Natural killer cell treated with Interleukin-12 subunit alpha and Interleukin-12 subunit beta and Interleukin-15 and Interleukin-18, amount 100 ng/mL, for 72 hours (primary cell): ENCODE data around the gene TMEM106C. TPM values are rescaled to one million over a fixed set of nuclear protein-coding genes. Genes with fewer than 3 reads are reported as not detected.

Source experiments
- ATAC-seq, 2 donors: fragments of 150-1000 bp; cut with Tn5 transposase in 1 of 2; sonication (Bioruptor Pico), chemical (Tn5 transposase) in 1 of 2; 2 replicates each; pipeline ENCODE4 v1.10.0; 2021
- DNase-seq: peaks from one replicate; pipeline ENCODE4 v3.0.0; 2022; ENCODE audit warnings: low spot score
- H3K27ac Mint-ChIP-seq, 2 donors: 1 replicate in 1 of 2; 2 replicates in 1 of 2; pipeline ENCODE4 v1.8.0; 2022; ENCODE audit warnings: mixed read lengths in 2 of 2, mild to moderate bottlenecking in 1 of 2, moderate library complexity in 1 of 2
- H3K27me3 Mint-ChIP-seq, 2 donors: 1 replicate in 1 of 2; 2 replicates in 1 of 2; pipeline ENCODE4 v1.8.0; 2022; ENCODE audit warnings: mixed read lengths in 2 of 2
- H3K36me3 Mint-ChIP-seq: one replicate; pipeline ENCODE4 v1.8.0; 2022; ENCODE audit warnings: mixed read lengths
- H3K4me1 Mint-ChIP-seq, 2 donors: 1 replicate in 1 of 2; 2 replicates in 1 of 2; pipeline ENCODE4 v1.8.0; 2022; ENCODE audit warnings: low read depth in 2 of 2, mixed read lengths in 2 of 2, mild to moderate bottlenecking in 1 of 2
- H3K4me3 Mint-ChIP-seq: one replicate; pipeline ENCODE4 v1.8.0; 2022; ENCODE audit warnings: mixed read lengths
- H3K9me3 Mint-ChIP-seq: 2 replicates; pipeline ENCODE4 v1.8.0; 2022; ENCODE audit warnings: mixed read lengths
- total RNA-seq, 2 donors: library from RNA; stranded (reverse); gene quantifications; one replicate each; pipeline ENCODE4 v1.2.3, GENCODE V29; 2022

Gene TMEM106C
- total RNA-seq, 2 donors from 2014 or later = 75.6 to 84.2 TPM

- peaks cover 13 to 16% of the 10 kb centered on the region in 2 donors for H3K4me1 Mint-ChIP-seq
- ATAC-seq (no peak), DNase-seq (peak; percentile 53)
- peaks cover 0 to 17% of the 10 kb centered on the region in 2 donors for H3K27me3 Mint-ChIP-seq
- no peak overlapping the region for H3K27ac Mint-ChIP-seq
- H3K4me3 Mint-ChIP-seq = no peak overlapping the region
- H3K9me3 Mint-ChIP-seq = no peaks in the 10 kb centered on the region
- H3K36me3 Mint-ChIP-seq = no peaks in the 10 kb centered on the region
These were observed 25.0 kb downstream of the TMEM106C start for GRCh38 chr12:47988073-47989022.

- H3K4me1 Mint-ChIP-seq = peaks cover 13 to 16% of the 10 kb centered on the region in 2 donors
- no peaks in the 10 kb centered on the region for H3K9me3 Mint-ChIP-seq
- ATAC-seq (no peak), DNase-seq (no peak)
- H3K27me3 Mint-ChIP-seq = peaks cover 0 to 21% of the 10 kb centered on the region in 2 donors
- no peak overlapping the region for H3K27ac Mint-ChIP-seq
- no peak overlapping the region for H3K4me3 Mint-ChIP-seq
- H3K36me3 Mint-ChIP-seq = no peaks in the 10 kb centered on the region
These were observed 25.6 kb downstream of the TMEM106C start for GRCh38 chr12:47989023-47989417.

GRCh38 chr12:47989666-47990065 is 26.3 kb downstream of the TMEM106C start:
- ATAC-seq (no peak), DNase-seq (no peak)
- Mint-ChIP-seq H3K27me3 (peaks cover 4 to 24% of the 10 kb centered on the region in 2 donors), H3K4me3 (peak overlapping the region; percentile 10), H3K27ac (peak overlapping the region; percentile 33 to 39), H3K9me3 (no peaks in the 10 kb centered on the region), H3K36me3 (no peaks in the 10 kb centered on the region), H3K4me1 (peaks cover 13 to 16% of the 10 kb centered on the region in 2 donors)

GRCh38 chr12:47990351-47991105 is 27.1 kb downstream of the TMEM106C start:
- ATAC-seq (peak; percentile 84 to 90), DNase-seq (peak; percentile 67)
- no peak overlapping the region for H3K4me3 Mint-ChIP-seq
- peak overlapping the region; percentile 33 to 39 for H3K27ac Mint-ChIP-seq
- H3K27me3 Mint-ChIP-seq = peaks cover 12 to 30% of the 10 kb centered on the region in 2 donors
- H3K4me1 Mint-ChIP-seq = peaks cover 13 to 16% of the 10 kb centered on the region in 2 donors
- H3K36me3 Mint-ChIP-seq = no peaks in the 10 kb centered on the region
- H3K9me3 Mint-ChIP-seq = no peaks in the 10 kb centered on the region

- no peaks in the 10 kb centered on the region for H3K9me3 Mint-ChIP-seq
- peaks cover 13 to 16% of the 10 kb centered on the region in 2 donors for H3K4me1 Mint-ChIP-seq
- peak; percentile 49 for DNase-seq
- ATAC-seq = no peak
- H3K27me3 Mint-ChIP-seq = peaks cover 16 to 30% of the 10 kb centered on the region in 2 donors
- no peak overlapping the region for H3K27ac Mint-ChIP-seq
- no peaks in the 10 kb centered on the region for H3K36me3 Mint-ChIP-seq
- no peak overlapping the region for H3K4me3 Mint-ChIP-seq
These were observed 28.0 kb downstream of the TMEM106C start for GRCh38 chr12:47991106-47992061.

GRCh38 chr12:47992776-47993175 is 29.4 kb downstream of the TMEM106C start:
- DNase-seq (peak; percentile 29), ATAC-seq (no peak)
- peaks cover 13 to 16% of the 10 kb centered on the region in 2 donors for H3K4me1 Mint-ChIP-seq
- peaks cover 18 to 31% of the 10 kb centered on the region in 2 donors for H3K27me3 Mint-ChIP-seq
- H3K4me3 Mint-ChIP-seq = no peak overlapping the region
- H3K9me3 Mint-ChIP-seq = no peaks in the 10 kb centered on the region
- H3K36me3 Mint-ChIP-seq = no peaks in the 10 kb centered on the region
- no peak overlapping the region for H3K27ac Mint-ChIP-seq

GRCh38 chr12:47993491-47993890 is 30.1 kb downstream of the TMEM106C start:
- Mint-ChIP-seq H3K27me3 (peaks cover 26 to 33% of the 10 kb centered on the region in 2 donors), H3K9me3 (no peaks in the 10 kb centered on the region), H3K4me1 (peaks cover 13 to 16% of the 10 kb centered on the region in 2 donors)

GRCh38 chr12:47995981-47996401 is 32.6 kb downstream of the TMEM106C start:
- Mint-ChIP-seq H3K27ac (no peak overlapping the region), H3K27me3 (peaks cover 45 to 51% of the 10 kb centered on the region in 2 donors), H3K36me3 (no peaks in the 10 kb centered on the region), H3K4me1 (peaks cover 1% of the 10 kb centered on the region in 2 donors), H3K4me3 (no peak overlapping the region), H3K9me3 (no peaks in the 10 kb centered on the region)
- DNase-seq (no peak), ATAC-seq (no peak)

More at GRCh38 chr12:47993491-47993890, 30.1 kb downstream of the TMEM106C start:
- H3K36me3 Mint-ChIP-seq = no peaks in the 10 kb centered on the region
- no peak for ATAC-seq
- peak; percentile 1 for DNase-seq
- no peak overlapping the region for H3K4me3 Mint-ChIP-seq
- H3K27ac Mint-ChIP-seq = no peak overlapping the region

GRCh38 chr12:47997321-47997720 is 33.9 kb downstream of the TMEM106C start:
- Mint-ChIP-seq H3K27me3 (peaks cover 55 to 60% of the 10 kb centered on the region in 2 donors), H3K27ac (no peak overlapping the region), H3K9me3 (no peaks in the 10 kb centered on the region), H3K36me3 (no peaks in the 10 kb centered on the region), H3K4me1 (peaks cover 9 to 10% of the 10 kb centered on the region in 2 donors), H3K4me3 (no peak overlapping the region)
- ATAC-seq (no peak), DNase-seq (no peak)

GRCh38 chr12:47999816-48000215 is 36.4 kb downstream of the TMEM106C start:
- Mint-ChIP-seq H3K27me3 (peaks cover 53 to 70% of the 10 kb centered on the region in 2 donors), H3K9me3 (no peaks in the 10 kb centered on the region), H3K36me3 (no peaks in the 10 kb centered on the region), H3K4me3 (no peak overlapping the region), H3K4me1 (peaks cover 20 to 21% of the 10 kb centered on the region in 2 donors), H3K27ac (no peak overlapping the region)
- peak; percentile 31 for DNase-seq
- no peak for ATAC-seq

- Mint-ChIP-seq H3K27me3 (peaks cover 55 to 68% of the 10 kb centered on the region in 2 donors), H3K4me1 (peaks cover 21 to 22% of the 10 kb centered on the region in 2 donors), H3K27ac (peak overlapping the region in 1 of 2 donors; percentile 44), H3K4me3 (peak overlapping the region; percentile 67), H3K36me3 (no peaks in the 10 kb centered on the region), H3K9me3 (no peaks in the 10 kb centered on the region)
- ATAC-seq = peak in 1 of 2 donors; percentile 17
- DNase-seq = peak; percentile 56
These were observed 37.6 kb downstream of the TMEM106C start for GRCh38 chr12:48000878-48001504.
